HCT116 (cell line): ENCODE data around the gene RNPEP. TPM values are rescaled to one million over a fixed set of nuclear protein-coding genes. Genes with fewer than 3 reads are reported as not detected.

Source experiments
- ATAC-seq: fragments of 200-7000 bp; cut with Tn5 transposase; 2 replicates; pipeline ENCODE4 v1.9.1; 2020; ENCODE audit warnings: mild to moderate bottlenecking, moderate library complexity
- BruUV-seq: library from RNA; stranded (reverse); fragments of 400-500 nt; replicated peaks from 2 replicates; lab custom pipeline; 2021; lab: Mats Ljungman, UMichigan
- CTCF ChIA-PET: fragments of 300-600 bp; sonication (Branson Sonifier 250); formaldehyde crosslinking; loops from one replicate; lab custom pipeline; 2021; ENCODE audit warnings: antibody characterized with exemption; lab: Charles Lee
- POLR2A ChIA-PET: fragments of 300-600, 350-600 bp; sonication (Branson Sonifier 250); formaldehyde crosslinking; loops from one replicate; lab custom pipeline; 2021; ENCODE audit warnings: antibody characterized with exemption; lab: Charles Lee
- RAD21 ChIA-PET, 2 experiments: fragments of 300-600 bp; sonication (Branson Sonifier 250); formaldehyde crosslinking; loops; one replicate each; lab custom pipeline; 2023; ENCODE audit warnings: low total read pairs in 2 of 2; ENCODE audit not compliant: uncharacterized antibody in 2 of 2, unreplicated experiment in 2 of 2, low non-redundant PET in 1 of 2; lab: Charles Lee
- DNase-seq: peaks from one replicate; pipeline ENCODE4 v3.0.0-alpha.2; 2010; ENCODE audit warnings: low read depth, low spot score
- H2AFZ ChIP-seq: fragments of 200-600 bp; shearing (Covaris generic), sonication (generic); 2 replicates; pipeline ENCODE4 v1.6.1; 2017; ENCODE audit warnings: low read depth, mixed run types, mixed read lengths, antibody characterized with exemption, low read length; ENCODE audit not compliant: poor library complexity, severe bottlenecking
- H3K27ac ChIP-seq: 2 replicates; pipeline ENCODE4 v1.5.1; 2012; ENCODE audit warnings: low read depth, low read length
- H3K27me3 ChIP-seq: fragments of 200-600 bp; sonication (generic); 2 replicates; pipeline ENCODE4 v1.6.1; 2016; ENCODE audit warnings: mixed run types, low read length, mixed read lengths; ENCODE audit not compliant: insufficient read depth
- H3K36me3 ChIP-seq, 2 experiments: fragments of 200-500 bp in 1 of 2; fragments of 200-600 bp in 1 of 2; sonication (Bioruptor generic) in 1 of 2; sonication (generic) in 1 of 2; 2 replicates each; pipeline versions ENCODE4 v1.5.1 to v1.6.1; 2014 to 2016; ENCODE audit warnings: low read length in 2 of 2, inconsistent platforms in 1 of 2, mixed read lengths in 1 of 2, mixed run types in 1 of 2; ENCODE audit not compliant: insufficient read depth in 2 of 2, control insufficient read depth in 1 of 2
- H3K4me1 ChIP-seq, 2 experiments: fragments of 200-600 bp in 1 of 2; sonication (generic) in 1 of 2; 2 replicates each; pipeline versions ENCODE4 v1.5.1 to v1.6.1; 2012 to 2017; ENCODE audit warnings: low read length in 2 of 2, inconsistent platforms in 1 of 2, mild to moderate bottlenecking in 1 of 2, mixed read lengths in 1 of 2, mixed run types in 1 of 2, moderate library complexity in 1 of 2; ENCODE audit not compliant: insufficient read depth in 2 of 2, control insufficient read depth in 1 of 2
- H3K4me2 ChIP-seq: fragments of 200-600 bp; sonication (generic); 2 replicates; pipeline ENCODE4 v1.6.1; 2017; ENCODE audit warnings: mixed run types, low read length, mixed read lengths
- H3K4me3 ChIP-seq, 2 experiments: fragments of 200-600 bp in 1 of 2; sonication (generic) in 1 of 2; replicated peaks in 1 of 2; 2 replicates each; pipeline ENCODE4 v1.5.1; 2011 to 2016; ENCODE audit warnings: low read length in 2 of 2, control low read depth in 1 of 2, low read depth in 1 of 2, mild to moderate bottlenecking in 1 of 2, mixed read lengths in 1 of 2, mixed run types in 1 of 2
- H3K79me2 ChIP-seq: fragments of 200-600 bp; sonication (generic); 2 replicates; pipeline ENCODE4 v1.6.1; 2017; ENCODE audit warnings: mild to moderate bottlenecking, mixed run types, low read length, moderate library complexity, mixed read lengths; ENCODE audit not compliant: insufficient read depth
- H3K9ac ChIP-seq: fragments of 200-600 bp; sonication (generic); 2 replicates; pipeline ENCODE4 v1.6.1; 2016; ENCODE audit warnings: low read length, mixed read lengths
- H3K9me2 ChIP-seq: fragments of 200-600 bp; sonication (generic), shearing (Covaris generic); 2 replicates; pipeline ENCODE4 v1.6.1; 2017; ENCODE audit warnings: mixed run types, mild to moderate bottlenecking, moderate library complexity; ENCODE audit not compliant: insufficient read depth
- H3K9me3 ChIP-seq, 2 experiments: fragments of 200-500 bp in 1 of 2; fragments of 200-600 bp in 1 of 2; sonication (Bioruptor generic) in 1 of 2; sonication (generic) in 1 of 2; 2 replicates each; pipeline ENCODE4 v1.6.1; 2014 to 2017; ENCODE audit warnings: low read length in 2 of 2, mixed read lengths in 2 of 2, inconsistent platforms in 1 of 2, low read depth in 1 of 2, mild to moderate bottlenecking in 1 of 2, mixed run types in 1 of 2, moderate library complexity in 1 of 2; ENCODE audit not compliant: control insufficient read depth in 1 of 2, insufficient read depth in 1 of 2
- H4K20me1 ChIP-seq: fragments of 200-600 bp; sonication (generic), shearing (Covaris generic); 2 replicates; pipeline ENCODE4 v1.6.1; 2017; ENCODE audit warnings: mixed run types, mild to moderate bottlenecking, moderate library complexity; ENCODE audit not compliant: insufficient read depth
- ATF3 ChIP-seq: IDR thresholded peaks from 2 replicates; pipeline ENCODE4 v1.6.1; 2012
- CBX3 ChIP-seq: IDR thresholded peaks from 2 replicates; pipeline ENCODE4 v1.6.1; 2012; ENCODE audit warnings: low read depth
- CEBPB ChIP-seq: IDR thresholded peaks from 2 replicates; pipeline ENCODE4 v1.6.1; 2012; ENCODE audit warnings: low read depth
- CTCF ChIP-seq, 3 experiments: fragments of 200-600 bp in 1 of 3; sonication (generic) in 1 of 3; IDR thresholded peaks in 2 of 3; conservative IDR thresholded peaks in 1 of 3; 2 replicates each; pipeline ENCODE4 v1.5.1; 2012 to 2017; ENCODE audit warnings: low read depth in 2 of 3, low read length in 2 of 3, antibody characterized with exemption in 1 of 3, borderline replicate concordance in 1 of 3, control low read depth in 1 of 3, mild to moderate bottlenecking in 1 of 3, mixed read lengths in 1 of 3, mixed run types in 1 of 3, moderate library complexity in 1 of 3; ENCODE audit not compliant: insufficient read depth in 1 of 3
- EGR1 ChIP-seq: IDR thresholded peaks from 2 replicates; pipeline ENCODE4 v1.6.1; 2012; ENCODE audit warnings: low read depth
- ELF1 ChIP-seq: IDR thresholded peaks from 2 replicates; pipeline ENCODE4 v1.6.1; 2012; ENCODE audit warnings: low read depth, borderline replicate concordance
- EZH2 ChIP-seq: fragments of 200-600 bp; sonication (generic); IDR thresholded peaks from 2 replicates; pipeline ENCODE4 v1.6.1; 2017; ENCODE audit warnings: antibody characterized with exemption, mixed run types
- EZH2phosphoT487 ChIP-seq: fragments of 200-600 bp; IDR thresholded peaks from 2 replicates; pipeline ENCODE4 v1.6.1; 2018; ENCODE audit warnings: antibody characterized with exemption, borderline replicate concordance
- FOSL1 ChIP-seq: IDR thresholded peaks from 2 replicates; pipeline ENCODE4 v1.6.1; 2012; ENCODE audit warnings: low read depth
- JUND ChIP-seq: IDR thresholded peaks from 2 replicates; pipeline ENCODE4 v1.6.1; 2012
- MAX ChIP-seq: IDR thresholded peaks from 2 replicates; pipeline ENCODE4 v1.6.1; 2012
- POLR2A ChIP-seq: IDR thresholded peaks from 2 replicates; pipeline ENCODE4 v1.7.0; 2011; ENCODE audit warnings: borderline replicate concordance; ENCODE audit not compliant: insufficient read depth, insufficient read length; ENCODE audit errors: extremely low read depth
- RAD21 ChIP-seq: IDR thresholded peaks from 2 replicates; pipeline ENCODE4 v1.6.1; 2012; ENCODE audit warnings: low read depth, mild to moderate bottlenecking
- REST ChIP-seq: IDR thresholded peaks from 2 replicates; pipeline ENCODE4 v1.6.1; 2012; ENCODE audit warnings: low read depth
- SIN3A ChIP-seq: IDR thresholded peaks from 2 replicates; pipeline ENCODE4 v1.6.1; 2012; ENCODE audit warnings: low read depth
- SRF ChIP-seq: IDR thresholded peaks from 2 replicates; pipeline ENCODE4 v1.6.1; 2012; ENCODE audit warnings: low read depth
- TCF7L2 ChIP-seq: IDR thresholded peaks from 2 replicates; pipeline ENCODE4 v1.7.0; 2011; ENCODE audit warnings: borderline replicate concordance, inconsistent platforms; ENCODE audit not compliant: insufficient read depth, insufficient read length; ENCODE audit errors: extremely low read depth
- YY1 ChIP-seq: IDR thresholded peaks from 2 replicates; pipeline ENCODE4 v1.6.1; 2011; ENCODE audit warnings: low read length, low read depth, moderate library complexity, mild to moderate bottlenecking; ENCODE audit not compliant: insufficient replicate concordance; ENCODE audit errors: extremely low read depth
- intact Hi-C: fragments of 100-400 bp; cut with micrococcal nuclease; formaldehyde crosslinking; loops from 2 replicates; pipeline ENCODE4 v1.10.0; 2022
- total RNA-seq: library from RNA; stranded (reverse); gene quantifications from one replicate; pipeline ENCODE4 v1.2.1, GENCODE V29; 2021; ENCODE audit not compliant: unreplicated experiment

The RNPEP gene
- total RNA-seq, 1 experiment from 2014 or later: 85.9 TPM

- Histone ChIP-seq H4K20me1 (no peaks in the 10 kb centered on the region), H3K79me2 (peaks cover 45% of the 10 kb centered on the region), H3K9me3 (no peaks in the 10 kb centered on the region)
- no peak for ATAC-seq
- TF ChIP-seq EZH2 (no peak), CEBPB (no peak), MAX (no peak), EGR1 (no peak), JUND (no peak), ELF1 (no peak), ATF3 (no peak), REST (no peak), POLR2A (no peak), TCF7L2 (no peak), SIN3A (no peak), YY1 (no peak), CTCF (IDR thresholded peaks at IDR 0.05 in 2 of 3, conservative IDR thresholded peaks at IDR 0.05 in 1 of 3; ENCODE audit: borderline replicate concordance in 1 of 3, insufficient read depth in 1 of 3, low read depth in 2 of 3, low read length in 2 of 3) (no peak), CBX3 (no peak), FOSL1 (no peak), RAD21 (no peak), EZH2phosphoT487 (no peak), SRF (no peak)
- TF ChIP-seq, all 23 proteins: peak for 0
- ChIA-PET RAD21 (no interaction called here), POLR2A (interaction anchor here (1.0 to 9.2 kb wide), 7 partner anchors 6 to 93 kb away, joined by 3 to 174 read pairs (median 5); no protein-coding TSS in a partner anchor), CTCF (interaction anchor here (2.0 kb wide), 1 partner anchor 76 kb away, joined by 4 read pairs; no protein-coding TSS in a partner anchor)
- intact Hi-C loops: no loop called here
- BruUV-seq: no TSS peak
- peak overlapping the region; percentile 94; the same call in 1 of the 2 replicates for H3K27ac ChIP-seq
- peaks cover 74 to 100% of the 10 kb centered on the region in 2 experiments for H3K4me1 ChIP-seq
- peak overlapping the region; percentile 83; the same call in 1 of the 2 replicates for H3K4me2 ChIP-seq
- no peak overlapping the region for H3K4me3 ChIP-seq
- peaks cover 6 to 31% of the 10 kb centered on the region in 2 experiments for H3K36me3 ChIP-seq
- no peaks in the 10 kb centered on the region for H3K9me2 ChIP-seq
- DNase-seq: no peak
- no peak overlapping the region; the same call in 1 of the 2 replicates for H3K9ac ChIP-seq
- H3K27me3 ChIP-seq: no peaks in the 10 kb centered on the region
- no peak overlapping the region for H2AFZ ChIP-seq
Measured at GRCh38 chr1:202015662-202015937, 33.2 kb downstream of the RNPEP start.
